Measurements from ENCODE around the gene KCTD13.

GRCh38 chr16:29875206-29875605 lies 50.8 kb downstream of the KCTD13 start:
- TF ChIP-seq NR2F2 (IDR thresholded peaks at IDR 0.05) = no peak
- no peak for TF ChIP-seq REST (IDR thresholded peaks at IDR 0.05)
- no peak for TF ChIP-seq HNF4G (IDR thresholded peaks at IDR 0.05)
- no peak for TF ChIP-seq HNF4A (conservative IDR thresholded peaks at IDR 0.05)
